GM18867 (cell line): ENCODE results near the gene ANAPC5.
"Not testable (repeated sequence)": the region's sequence is repeated elsewhere in the genome, so short reads cannot be mapped to it uniquely, and the experiment has no call there.

ENCODE experiments used
- ATAC-seq: cut with Tn5 transposase; IDR thresholded peaks from one replicate; pipeline ENCODE4 v1.9.1; 2021; ENCODE audit warnings: mild to moderate bottlenecking, moderate library complexity; ENCODE audit not compliant: unreplicated experiment

The ANAPC5 gene

DNA sequence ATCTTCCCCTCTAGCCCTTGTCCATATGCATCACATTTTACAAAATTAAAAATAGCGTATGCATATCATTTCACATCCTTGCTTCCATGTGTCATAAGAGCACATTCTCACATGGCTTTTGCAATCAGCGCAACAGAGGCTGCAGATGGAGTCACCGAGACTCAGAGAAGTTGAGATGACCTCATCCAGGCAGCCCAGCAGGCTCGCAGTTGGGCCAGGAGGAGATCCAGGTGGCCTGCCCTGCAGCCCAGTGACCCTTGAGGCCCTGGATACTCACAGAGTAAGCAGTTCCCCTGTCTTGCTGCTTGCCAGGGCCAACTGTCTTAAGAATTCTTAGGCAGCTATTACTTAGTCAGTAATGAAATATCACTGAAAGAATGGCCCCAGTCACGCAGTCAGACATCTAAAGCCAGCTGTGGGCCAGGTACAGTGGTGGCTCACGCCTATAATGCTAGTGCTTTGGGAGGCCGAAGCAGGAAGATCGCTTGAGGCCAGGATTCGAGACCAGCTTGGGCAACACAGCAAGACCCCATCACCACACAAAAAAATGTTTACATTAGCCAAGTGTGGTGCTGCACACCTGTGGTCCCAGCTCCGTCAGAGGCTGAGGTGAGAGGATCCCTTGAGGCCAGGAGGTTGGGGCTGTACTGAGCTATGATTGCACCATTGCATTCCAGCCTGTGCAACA lies 64.8 kb downstream of the ANAPC5 start:
- ATAC-seq: no peak

DNA sequence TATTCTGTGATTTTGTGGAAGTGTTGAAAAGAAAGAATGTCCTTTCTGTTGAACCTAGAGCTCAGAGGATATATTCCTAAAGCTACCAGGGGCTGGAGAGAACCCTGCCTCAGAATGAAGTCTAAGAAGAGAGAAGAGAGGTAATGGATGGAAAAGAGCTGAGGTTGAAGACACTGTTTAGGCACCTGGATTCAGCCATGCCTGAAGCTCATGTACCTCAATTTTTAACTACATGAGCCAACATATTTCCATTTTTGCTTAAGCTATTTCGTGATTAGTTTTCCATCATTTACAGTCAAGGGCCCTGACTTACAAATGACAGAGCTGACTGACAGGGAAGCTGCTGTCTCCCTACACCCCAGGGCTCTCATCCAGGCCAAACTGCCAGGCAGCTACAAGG lies 66.4 kb downstream of the ANAPC5 start:
- no peak for ATAC-seq

DNA sequence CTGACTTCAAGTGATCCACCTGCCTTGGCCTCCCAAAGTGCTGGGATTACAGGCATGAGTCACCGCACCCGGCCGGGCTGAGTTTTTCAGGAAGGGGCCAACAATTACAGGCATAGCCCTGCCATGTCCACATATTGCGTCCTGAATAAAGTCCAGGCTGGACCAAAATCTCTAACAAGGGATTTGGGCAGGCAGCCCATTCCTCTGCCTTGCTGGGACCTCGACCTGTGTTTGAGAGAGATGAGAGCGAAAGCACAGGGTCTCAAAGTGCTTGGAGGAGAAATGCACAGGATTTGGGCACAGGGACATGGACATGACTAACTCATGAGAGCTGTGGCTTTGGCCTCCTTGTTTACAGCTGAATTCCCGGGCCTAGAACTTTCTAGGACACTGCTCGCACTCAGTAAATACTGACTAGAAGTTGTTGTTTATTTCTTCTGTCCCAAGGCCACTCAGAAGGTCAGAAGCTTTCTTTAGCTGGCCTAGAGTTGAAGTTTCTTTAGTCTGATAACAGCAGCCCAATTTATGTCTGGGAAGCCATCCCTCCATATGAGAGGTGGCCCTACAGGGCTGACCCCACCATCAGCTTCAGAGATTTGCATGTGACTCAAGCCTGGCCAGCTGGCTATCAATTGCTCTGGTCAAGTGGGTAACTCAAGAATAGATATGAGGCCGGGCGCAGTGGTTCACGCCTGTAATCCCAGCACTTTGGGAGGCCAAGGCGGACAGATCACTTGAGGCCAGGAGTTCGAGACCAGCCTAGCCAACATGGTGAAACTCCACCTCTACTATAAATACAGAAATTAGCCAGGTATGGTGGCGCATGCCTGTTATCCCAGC lies 67.4 kb downstream of the ANAPC5 start:
- no peak for ATAC-seq

DNA sequence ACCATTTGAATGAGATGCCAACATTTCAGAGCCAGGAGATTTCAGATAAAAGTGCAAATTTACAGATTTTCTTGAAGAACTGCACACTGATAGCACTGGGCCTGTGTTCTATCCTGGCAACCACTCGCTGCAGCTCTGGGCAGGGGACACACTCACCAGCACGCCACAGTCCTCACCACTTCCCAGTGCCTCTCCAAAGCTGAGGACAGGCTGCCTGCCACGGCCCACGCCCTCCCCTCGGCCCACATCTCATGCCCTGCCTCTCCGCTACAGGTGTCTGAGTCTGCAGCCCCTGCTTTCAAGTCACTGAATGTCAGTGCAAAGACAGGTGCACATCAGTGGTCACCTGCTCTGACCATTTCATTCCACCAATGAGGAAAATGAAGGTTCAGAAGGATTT lies 68.4 kb downstream of the ANAPC5 start:
- no peak for ATAC-seq

DNA sequence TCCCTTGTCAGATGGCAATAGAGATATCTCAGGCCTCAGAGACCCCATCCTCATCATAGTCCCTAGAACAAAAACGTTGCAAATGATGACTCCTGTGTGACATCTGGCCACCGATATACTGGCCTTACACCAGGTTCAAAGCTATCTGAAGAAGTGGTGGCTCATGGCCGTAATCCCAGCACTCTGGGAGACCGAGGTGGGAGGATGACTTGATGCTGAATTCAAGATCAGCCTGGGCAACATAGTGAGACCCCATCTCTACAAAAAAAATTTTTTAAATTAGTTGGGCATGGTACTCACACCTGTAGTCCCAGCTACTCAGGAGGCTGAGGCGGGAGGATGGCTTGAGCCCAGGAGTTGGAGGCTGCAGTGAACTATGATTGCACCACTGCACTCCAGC lies 68.8 kb downstream of the ANAPC5 start:
- ATAC-seq: no peak

DNA sequence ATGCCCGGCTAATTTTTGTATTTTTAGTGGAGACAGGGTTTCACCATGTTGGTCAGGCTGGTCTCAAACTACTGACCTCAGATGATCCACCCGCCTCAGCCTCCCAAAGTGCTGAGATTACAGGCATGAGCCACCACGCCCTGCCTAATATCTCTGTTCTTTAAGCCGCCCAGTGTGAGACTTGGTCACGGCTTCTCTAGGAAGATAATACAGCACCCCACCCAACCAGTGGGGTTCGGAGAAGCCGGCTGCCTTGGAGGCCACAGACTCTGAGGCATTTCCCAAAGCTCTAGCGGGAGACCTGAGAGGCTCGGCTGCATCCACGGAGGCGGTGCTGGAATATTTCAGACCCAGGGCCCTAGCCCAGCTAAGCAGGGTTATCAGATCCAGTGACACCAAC lies 69.3 kb downstream of the ANAPC5 start:
- ATAC-seq: not testable (repeated sequence)

DNA sequence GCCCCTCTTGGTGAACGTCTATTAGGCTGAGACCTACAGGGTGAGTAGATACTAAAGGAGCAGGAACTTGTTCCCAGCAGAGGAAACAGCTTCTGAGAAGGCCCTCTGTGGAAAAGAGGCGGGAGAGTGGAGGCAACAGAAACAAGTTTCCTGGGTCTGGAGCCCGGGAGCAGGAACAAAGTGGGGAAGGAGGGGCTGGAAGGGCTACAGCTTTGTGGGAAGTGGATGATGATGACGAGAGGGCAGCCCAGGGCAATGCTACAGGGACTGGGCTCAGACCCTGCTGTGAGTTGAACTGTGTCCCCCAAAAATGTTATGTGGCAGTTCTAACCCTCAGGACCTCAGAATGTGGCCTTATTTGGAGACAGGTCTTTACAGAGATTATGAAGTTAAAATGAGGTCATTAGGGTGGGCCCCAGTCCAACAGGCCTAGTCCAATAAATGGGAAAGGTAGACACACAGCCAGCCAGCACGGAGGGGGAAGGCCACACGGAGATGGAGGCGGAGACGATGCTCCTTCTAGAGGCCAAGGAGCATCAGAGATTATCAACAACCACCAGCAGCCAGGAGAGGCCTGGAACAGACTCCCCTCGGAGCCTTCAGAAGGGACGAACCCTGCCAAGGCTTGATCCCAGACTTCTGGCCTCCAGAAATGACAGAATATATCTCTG lies 70.0 kb downstream of the ANAPC5 start:
- no peak for ATAC-seq

DNA sequence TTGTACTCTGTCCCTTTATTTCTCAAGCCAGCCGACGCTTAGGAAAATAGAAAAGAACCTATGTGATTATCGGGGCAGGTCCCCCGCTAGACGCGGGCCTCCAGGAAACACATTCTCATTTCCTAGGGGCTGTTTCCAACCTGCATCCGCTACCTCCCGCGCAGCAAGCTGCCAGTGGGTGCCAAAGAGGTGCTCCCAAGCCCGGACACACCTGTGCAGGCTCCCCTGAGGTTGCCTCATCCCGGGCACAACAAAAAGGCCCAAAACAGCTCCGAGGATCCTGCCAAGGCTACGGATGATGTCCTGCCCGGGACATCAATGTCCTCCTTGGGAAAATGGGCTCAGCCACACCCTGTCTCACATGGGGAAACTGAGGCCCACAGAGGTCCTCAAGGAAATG lies 71.1 kb downstream of the ANAPC5 start:
- not testable (repeated sequence) for ATAC-seq

DNA sequence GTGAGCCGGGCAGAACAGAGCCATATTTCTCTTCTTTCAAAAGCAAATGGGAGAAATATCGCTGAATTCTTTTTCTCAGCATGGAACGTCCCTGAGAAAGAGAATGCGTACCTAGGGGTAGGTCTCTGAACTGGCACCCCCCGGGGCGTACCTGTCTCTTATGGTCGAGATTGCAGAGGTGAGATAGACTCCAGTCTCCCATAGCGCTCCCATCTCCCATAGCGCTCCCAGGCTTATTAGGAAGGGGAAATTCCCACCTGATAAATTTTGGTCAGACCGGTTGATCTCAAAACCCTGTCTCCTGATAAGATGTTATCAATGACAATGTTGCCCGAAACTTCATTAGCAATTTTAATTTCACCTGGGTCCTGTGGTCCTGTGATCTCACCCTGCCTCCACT lies 71.7 kb downstream of the ANAPC5 start:
- ATAC-seq: not testable (repeated sequence)

DNA sequence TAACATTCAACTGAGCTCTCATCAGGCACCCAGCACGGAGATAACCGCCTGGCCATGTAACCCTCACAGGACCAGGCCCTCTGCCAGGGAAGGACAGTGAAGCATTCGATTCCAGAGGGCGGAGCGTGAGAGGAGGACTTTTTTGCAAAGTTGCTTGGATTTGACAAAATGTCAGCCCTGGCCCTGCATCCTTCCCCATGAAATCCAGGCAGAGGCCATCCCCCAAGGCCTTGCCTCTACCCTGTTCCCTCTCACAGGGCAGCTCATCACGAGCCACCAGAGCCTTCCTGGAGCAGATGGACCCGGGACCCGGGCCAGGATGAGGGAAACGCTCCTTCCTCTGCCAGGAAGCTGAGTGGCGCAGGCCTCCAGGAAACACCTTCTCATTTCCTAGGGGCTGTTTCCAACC lies 72.7 kb downstream of the ANAPC5 start:
- ATAC-seq: no peak

DNA sequence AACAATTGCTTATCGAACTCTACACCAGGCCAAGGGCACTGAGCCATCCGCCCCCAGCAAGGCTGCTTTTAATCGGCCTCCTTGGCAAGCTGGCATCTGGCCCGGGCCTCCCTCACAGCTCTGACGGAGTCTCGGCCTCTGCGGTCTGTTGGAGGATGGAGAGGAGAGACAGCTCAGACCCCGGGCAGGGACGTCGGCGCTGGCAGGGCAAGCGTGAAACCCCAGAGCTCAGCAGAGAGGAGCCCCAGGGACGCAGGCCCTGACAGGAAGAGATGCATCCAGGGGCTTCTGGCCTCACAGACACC lies 73.2 kb downstream of the ANAPC5 start:
- ATAC-seq: no peak

DNA sequence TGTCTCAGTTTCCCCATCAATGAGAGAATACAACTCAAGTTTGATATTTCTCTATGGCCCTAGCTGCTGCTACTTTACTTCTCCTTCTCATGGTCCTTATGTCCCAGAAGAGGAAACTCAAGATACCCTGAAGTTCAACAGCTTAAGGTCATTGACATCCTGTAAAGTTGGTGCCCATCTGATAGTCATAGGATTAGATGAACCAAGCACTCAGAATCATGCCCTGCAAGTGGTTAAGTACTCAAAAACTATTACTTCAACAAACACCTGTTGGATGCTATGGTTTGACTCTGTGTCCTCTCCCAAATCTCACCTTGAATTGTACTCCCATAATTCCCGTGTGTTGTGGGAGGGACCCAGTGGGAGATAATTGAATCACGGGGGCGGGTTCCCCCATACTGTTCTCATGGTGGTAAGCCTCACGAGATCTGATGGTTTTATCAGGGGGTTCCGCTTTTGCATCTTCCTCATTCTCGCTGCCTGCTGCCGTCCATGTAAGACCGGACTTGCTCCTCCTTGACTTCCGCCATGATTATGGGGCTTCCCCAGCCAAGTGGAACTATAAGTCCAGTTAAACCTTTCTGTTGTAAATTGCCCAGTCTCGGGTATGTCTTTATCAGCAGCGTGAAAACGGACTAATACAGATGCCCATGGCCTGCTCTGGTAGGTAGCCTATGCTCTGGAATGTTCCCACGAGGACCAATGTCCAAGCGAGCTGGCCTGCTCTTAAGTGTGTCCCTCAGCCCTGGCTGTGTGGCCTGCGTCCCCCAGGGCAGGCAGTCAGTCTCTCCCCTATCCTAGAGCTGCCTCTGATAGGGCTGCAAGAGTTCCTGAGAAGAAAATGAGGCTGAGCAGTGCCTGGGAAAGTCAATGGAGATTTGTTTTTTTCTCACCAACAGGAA lies 73.8 kb downstream of the ANAPC5 start:
- no peak for ATAC-seq

DNA sequence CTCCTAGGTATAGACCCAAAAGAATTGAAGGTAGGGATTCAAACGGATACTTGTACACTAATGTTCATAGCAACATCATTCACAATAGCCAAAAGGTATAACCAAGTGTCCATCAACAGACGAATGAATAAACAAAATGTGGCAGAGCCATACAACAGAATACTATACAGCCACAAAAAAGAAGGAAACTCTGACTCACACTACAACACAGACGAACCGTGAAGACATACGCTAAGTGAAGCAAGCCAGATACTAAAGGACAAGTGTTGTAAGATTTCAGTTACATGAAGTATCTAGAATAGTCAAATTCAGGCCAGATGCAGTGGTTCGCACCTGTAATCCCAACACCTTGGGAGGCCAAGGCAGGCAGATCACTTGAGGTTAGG lies 74.8 kb downstream of the ANAPC5 start:
- ATAC-seq: no peak

DNA sequence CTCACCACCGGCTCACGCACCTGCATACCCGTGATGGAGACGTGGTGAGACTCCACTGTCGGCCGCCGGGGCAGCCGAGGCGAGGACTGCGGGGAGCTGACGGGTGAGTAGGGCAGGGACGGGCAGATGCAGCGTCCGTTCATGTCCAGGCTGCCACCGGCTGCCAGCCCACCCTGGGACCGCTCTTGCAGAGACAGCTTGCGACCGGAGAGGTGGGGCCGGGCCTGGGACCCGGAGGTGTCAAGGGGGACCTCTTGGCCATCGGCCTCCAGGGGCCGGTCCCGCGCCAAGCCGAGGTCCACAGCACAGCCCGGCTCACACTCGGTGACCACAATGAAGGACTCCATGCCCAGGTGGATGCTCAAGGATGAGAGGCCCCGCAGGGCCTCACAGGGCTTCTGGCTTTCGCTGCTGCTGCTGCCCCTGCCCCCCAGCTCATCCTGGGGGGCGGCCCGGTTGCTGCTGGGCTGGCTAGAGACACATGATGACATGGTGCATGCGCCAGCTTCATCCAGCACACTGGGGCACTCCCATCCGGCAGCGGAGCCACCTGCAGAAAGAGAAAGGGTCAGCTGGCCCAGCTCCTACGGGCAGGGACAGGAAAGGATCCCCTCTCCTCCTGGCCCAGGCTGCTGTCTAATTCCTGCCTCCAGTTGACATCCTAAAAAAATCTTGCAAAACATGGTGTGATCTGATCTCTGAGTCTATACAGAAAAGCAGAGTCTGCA lies 78.0 kb downstream of the ANAPC5 start:
- ATAC-seq: no peak

DNA sequence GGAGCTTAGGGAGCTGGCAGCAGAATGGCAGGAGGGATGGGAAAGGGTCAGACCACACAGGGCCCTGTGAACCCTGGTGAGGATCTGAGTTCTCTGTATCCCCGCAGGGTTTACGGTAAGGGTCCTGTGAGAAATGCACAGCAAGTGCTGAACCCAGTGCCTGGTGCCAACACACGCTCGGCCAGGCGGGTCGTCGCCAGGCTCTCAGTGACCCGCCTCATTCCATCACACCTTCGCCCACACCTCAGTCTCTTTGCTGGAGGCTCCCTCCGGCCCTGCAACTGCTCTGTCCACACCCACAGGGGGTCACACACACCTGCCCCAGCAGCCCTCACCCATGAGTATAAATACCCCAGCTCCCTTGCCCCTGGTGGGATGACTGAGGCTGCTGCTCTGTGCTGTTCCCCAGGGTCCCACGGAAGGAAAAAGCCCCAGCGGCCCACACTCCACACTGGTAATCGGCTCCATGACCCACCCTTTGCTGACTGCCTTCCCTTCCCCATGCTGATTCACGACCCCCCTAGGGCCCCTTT lies 78.8 kb downstream of the ANAPC5 start:
- no peak for ATAC-seq

DNA sequence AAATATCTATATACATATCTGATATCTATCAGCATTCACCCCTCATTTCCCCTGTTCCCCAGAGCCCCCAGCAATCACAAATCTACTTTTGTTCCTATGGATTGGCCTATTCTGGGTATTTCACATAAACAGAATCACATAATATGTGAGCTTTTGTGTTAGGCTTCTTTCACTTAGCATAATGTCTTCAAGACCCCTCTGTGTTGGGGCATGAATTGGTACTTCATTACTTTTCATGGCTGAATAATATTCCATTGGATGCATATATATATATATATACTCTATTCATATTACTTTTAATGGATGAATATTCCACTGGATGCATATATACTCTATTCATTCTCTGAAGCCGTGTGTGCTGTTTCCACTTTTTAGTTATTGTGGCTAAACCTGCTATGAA lies 84.4 kb downstream of the ANAPC5 start:
- ATAC-seq: no peak

DNA sequence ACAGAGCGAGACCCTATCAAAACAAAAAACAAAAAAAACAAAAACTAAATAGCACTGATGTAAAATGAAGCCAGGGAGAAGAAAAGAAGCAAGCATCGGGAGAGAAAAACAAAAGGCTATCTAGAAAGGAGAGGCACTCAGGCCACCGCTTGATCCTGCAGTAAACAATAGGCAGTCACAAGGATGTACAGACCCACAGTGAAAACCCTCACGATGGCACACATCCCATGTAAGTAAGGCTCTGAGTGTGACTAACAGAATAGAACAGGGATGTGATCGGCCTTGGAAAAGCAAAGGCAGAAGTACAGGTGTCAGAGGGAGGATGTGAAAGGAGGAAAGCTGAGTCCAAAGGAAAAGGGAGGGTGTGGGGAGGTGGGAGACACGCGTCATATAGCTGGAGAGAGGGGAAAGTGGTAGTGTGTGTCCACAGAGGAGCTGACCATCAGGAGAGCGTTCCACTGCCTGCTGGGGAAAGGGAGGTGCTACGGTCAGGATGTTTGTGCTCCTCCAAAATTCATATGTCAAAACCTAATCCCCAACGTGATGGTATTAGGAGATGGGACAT lies 87.2 kb downstream of the ANAPC5 start:
- ATAC-seq: no peak

DNA sequence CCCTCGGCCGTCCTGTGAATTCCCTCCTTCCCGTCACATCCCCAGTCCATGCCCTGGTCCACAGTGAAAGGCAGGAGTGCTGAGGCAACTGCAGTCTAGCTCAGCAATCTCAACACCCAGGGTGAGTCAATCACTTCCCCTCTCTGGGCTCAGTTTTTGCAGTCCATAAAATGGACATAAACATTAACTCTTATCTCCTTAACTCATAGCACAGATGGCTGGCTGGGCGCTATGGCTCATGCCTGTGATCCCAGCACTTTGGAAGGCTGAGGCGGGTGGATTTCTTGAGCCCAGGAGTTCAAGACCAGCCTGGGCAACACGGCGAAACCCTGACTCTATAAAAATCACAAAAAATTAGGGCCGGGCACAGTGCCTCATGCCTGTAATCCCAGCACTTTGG lies 88.1 kb downstream of the ANAPC5 start:
- no peak for ATAC-seq

DNA sequence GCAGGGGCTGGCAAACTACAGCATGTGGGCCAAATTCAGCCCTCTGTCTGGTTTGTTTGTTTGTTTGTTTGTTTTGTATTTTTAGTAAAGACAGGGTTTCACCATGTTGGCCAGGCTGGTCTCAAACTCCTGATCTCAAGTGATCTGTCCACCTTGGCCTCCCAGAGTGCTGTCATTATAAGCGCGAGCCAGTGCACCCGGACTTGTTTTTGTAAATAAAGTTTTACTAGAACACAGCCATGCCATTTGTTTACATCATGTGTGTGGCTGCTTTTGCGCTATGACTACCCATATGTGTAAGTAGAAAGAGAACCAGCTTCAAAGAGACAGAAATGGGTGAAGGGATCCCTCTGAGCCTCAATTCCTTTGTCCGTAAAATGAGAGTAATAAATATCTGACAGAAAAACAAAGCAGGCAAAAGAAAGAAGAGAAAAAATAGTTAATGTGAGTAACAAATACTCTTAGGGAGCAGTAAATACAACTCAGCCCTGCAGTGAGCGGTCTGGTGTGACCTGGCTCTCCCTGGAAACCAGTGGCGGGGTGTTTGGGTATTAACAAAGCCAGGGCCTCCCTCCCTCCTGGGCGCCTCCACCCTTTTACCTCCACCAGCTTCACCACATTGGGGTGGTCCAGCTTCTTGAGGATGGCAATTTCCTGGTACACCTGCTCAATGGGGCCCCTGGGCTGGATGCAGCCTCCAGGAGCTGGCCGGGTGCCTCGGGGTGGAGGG lies 88.8 kb downstream of the ANAPC5 start:
- ATAC-seq: no peak
